ENCODE measurements around the gene BTNL3.

- TF ChIP-seq ZFP36 (IDR thresholded peaks at IDR 0.05; ENCODE audit: low read depth, low read length, partially characterized antibody) (no peak), RAD21 (CRISPR knock-in tag; conservative IDR thresholded peaks at IDR 0.05 in 1 of 2, IDR thresholded peaks at IDR 0.05 in 1 of 2) (no peak), PATZ1 (CRISPR knock-in tag; IDR thresholded peaks at IDR 0.05; ENCODE audit: borderline replicate concordance) (no peak), TFE3 (CRISPR knock-in tag; IDR thresholded peaks at IDR 0.05) (no peak), ZBTB8A (IDR thresholded peaks at IDR 0.05; ENCODE audit: partially characterized antibody) (no peak), ELK1 (CRISPR knock-in tag; IDR thresholded peaks at IDR 0.05) (no peak), EZH2 (IDR thresholded peaks at IDR 0.05; ENCODE audit: borderline replicate concordance, low read depth, low read length) (no peak), TRIM28 (IDR thresholded peaks at IDR 0.05) (no peak), CHAMP1 (IDR thresholded peaks at IDR 0.05) (no peak), CTCF (IDR thresholded peaks at IDR 0.05 in 2 of 3, conservative IDR thresholded peaks at IDR 0.05 in 1 of 3; ENCODE audit: insufficient read depth in 2 of 3, low read depth in 1 of 3, low read length in 3 of 3) (no peak)
Measured at GRCh38 chr5:180990086-180990881, 1.6 kb downstream of the BTNL3 start.
